ENCODE results near the gene USF1.
"Not testable (repeated sequence)": the region's sequence is repeated elsewhere in the genome, so short reads cannot be mapped to it uniquely, and the experiment has no call there.

USF1 gene

GRCh38 chr1:160999376-160999775 lies 46.4 kb downstream of the USF1 start:
- Histone ChIP-seq H3K4me3 (no peak overlapping the region), H3K27ac (no peak overlapping the region), H3K9me3 (no peaks in the 10 kb centered on the region), H3K36me3 (peaks cover 48% of the 10 kb centered on the region), H3K9ac (no peak overlapping the region), H4K20me1 (peaks cover 19% of the 10 kb centered on the region; the same call in 1 of the 2 replicates), H3K4me2 (no peak overlapping the region), H3K27me3 (no peaks in the 10 kb centered on the region), H3K4me1 (no peaks in the 10 kb centered on the region)
- no peak for TF ChIP-seq Cebpa-rat (IDR thresholded peaks at IDR 0.05)

- Histone ChIP-seq H3K4me1 (no peaks in the 10 kb centered on the region), H3K4me2 (no peak overlapping the region), H3K9ac (no peak overlapping the region), H3K4me3 (no peak overlapping the region), H4K20me1 (peaks cover 19% of the 10 kb centered on the region; the same call in 1 of the 2 replicates), H3K27me3 (no peaks in the 10 kb centered on the region), H3K9me3 (no peaks in the 10 kb centered on the region), H3K36me3 (peaks cover 48% of the 10 kb centered on the region), H3K27ac (no peak overlapping the region)
- TF ChIP-seq Cebpa-rat (IDR thresholded peaks at IDR 0.05): no peak
Observed at GRCh38 chr1:160997323-160998038, 48.3 kb downstream of the USF1 start.

GRCh38 chr1:160996178-160996577 lies 49.6 kb downstream of the USF1 start:
- no peak for TF ChIP-seq Cebpa-rat (IDR thresholded peaks at IDR 0.05)
- H4K20me1 ChIP-seq: peaks cover 6% of the 10 kb centered on the region; the same call in 1 of the 2 replicates
- H3K27me3 ChIP-seq: no peaks in the 10 kb centered on the region
- peaks cover 42% of the 10 kb centered on the region for H3K36me3 ChIP-seq
- no peaks in the 10 kb centered on the region for H3K4me1 ChIP-seq
- no peaks in the 10 kb centered on the region for H3K9me3 ChIP-seq
- no peak overlapping the region for H3K4me3 ChIP-seq
- H3K27ac ChIP-seq: no peak overlapping the region
- no peak overlapping the region for H3K9ac ChIP-seq
- H3K4me2 ChIP-seq: no peak overlapping the region

- no peaks in the 10 kb centered on the region for H3K4me1 ChIP-seq
- no peaks in the 10 kb centered on the region for H3K27me3 ChIP-seq
- no peak overlapping the region for H3K4me2 ChIP-seq
- H3K4me3 ChIP-seq: no peak overlapping the region
- H3K36me3 ChIP-seq: peaks cover 16% of the 10 kb centered on the region
- H3K27ac ChIP-seq: no peak overlapping the region
- H3K9me3 ChIP-seq: no peaks in the 10 kb centered on the region
- H3K9ac ChIP-seq: no peak overlapping the region
- no peaks in the 10 kb centered on the region for H4K20me1 ChIP-seq
- TF ChIP-seq Cebpa-rat (IDR thresholded peaks at IDR 0.05): no peak
Observed at GRCh38 chr1:160993544-160994193, 52.1 kb downstream of the USF1 start.

GRCh38 chr1:160992036-160992435 lies 53.7 kb downstream of the USF1 start:
- H3K9ac ChIP-seq, H3K4me2 ChIP-seq: not testable (repeated sequence)

More at GRCh38 chr1:160992036-160992435, 53.7 kb downstream of the USF1 start:
- H3K36me3 ChIP-seq, H4K20me1 ChIP-seq, H3K4me3 ChIP-seq, H3K9me3 ChIP-seq, H3K4me1 ChIP-seq, H3K27ac ChIP-seq, H3K27me3 ChIP-seq: not testable (repeated sequence)

Measured in BLaER1 (cell line).